Activated CD4-positive, alpha-beta T cell treated with anti-CD3 and anti-CD28 coated beads, Interleukin-2, Interleukin-6, amounts not matched to agents 100 ng/mL and 50 ng/mL, durations not matched to agents 16 hours and 8 hours (primary cell): ENCODE results near the gene BHLHA15.
"Not testable (repeated sequence)": the region's sequence is repeated elsewhere in the genome, so short reads cannot be mapped to it uniquely, and the experiment has no call there.

Experiments
- DNase-seq: peaks from one replicate; pipeline ENCODE4 v3.0.0-alpha.2; 2020

The BHLHA15 gene

GRCh38 chr7:98211676-98212531, 665 bp downstream of the BHLHA15 start:
- DNase-seq: no peak

- no peak for DNase-seq
Measured at GRCh38 chr7:98212532-98213041, 1.3 kb downstream of the BHLHA15 start.

GRCh38 chr7:98213296-98213887, 2.2 kb downstream of the BHLHA15 start:
- DNase-seq: no peak

GRCh38 chr7:98213888-98214810, 2.9 kb downstream of the BHLHA15 start:
- no peak for DNase-seq

GRCh38 chr7:98214811-98215321, 3.6 kb downstream of the BHLHA15 start:
- no peak for DNase-seq

GRCh38 chr7:98215561-98216495, 4.6 kb downstream of the BHLHA15 start:
- DNase-seq: no peak

- DNase-seq: no peak
Measured at GRCh38 chr7:98216941-98217622, 5.8 kb downstream of the BHLHA15 start.

GRCh38 chr7:98217623-98218582, 6.7 kb downstream of the BHLHA15 start:
- DNase-seq: no peak

- not testable (repeated sequence) for DNase-seq
Measured at GRCh38 chr7:98219382-98219781, 8.1 kb downstream of the BHLHA15 start.

- DNase-seq: no peak
Measured at GRCh38 chr7:98221611-98222532, 10.6 kb downstream of the BHLHA15 start.

- DNase-seq: no peak
Measured at GRCh38 chr7:98222533-98223195, 11.4 kb downstream of the BHLHA15 start.

GRCh38 chr7:98223351-98223897, 12.2 kb downstream of the BHLHA15 start:
- DNase-seq: no peak

- DNase-seq: no peak
Measured at GRCh38 chr7:98223898-98224700, 12.9 kb downstream of the BHLHA15 start.

- DNase-seq: no peak
Measured at GRCh38 chr7:98224701-98225181, 13.5 kb downstream of the BHLHA15 start.

- no peak for DNase-seq
Measured at GRCh38 chr7:98225913-98226614, 14.8 kb downstream of the BHLHA15 start.

GRCh38 chr7:98227939-98228338, 16.7 kb downstream of the BHLHA15 start:
- DNase-seq: no peak
